Gastroesophageal sphincter (tissue), 4 donors: ENCODE measurements around the gene MAT1A. TPM values are rescaled to one million over a fixed set of nuclear protein-coding genes. Genes with fewer than 3 reads are reported as not detected.

Experiments used
- ATAC-seq: fragments of 150-250 bp; one replicate; pipeline ENCODE4 v1.9.1; 2016; ENCODE audit warnings: mild to moderate bottlenecking, moderate library complexity
- H3K27ac ChIP-seq, 4 donors: fragments of 200-600 bp; sonication (generic) in 3 of 4; 1 replicate in 3 of 4; 2 replicates in 1 of 4; pipeline ENCODE4 v1.5.1; 2016 to 2019
- H3K27me3 ChIP-seq: fragments of 200-600 bp; sonication (generic); one replicate; pipeline ENCODE4 v1.5.1; 2019
- H3K36me3 ChIP-seq, 2 donors: fragments of 200-600 bp; sonication (generic); one replicate each; pipeline ENCODE4 v1.5.1; 2019; ENCODE audit warnings: control low read depth in 1 of 2
- H3K4me1 ChIP-seq, 3 donors: fragments of 200-600 bp; sonication (generic); 1 replicate in 2 of 3; 2 replicates in 1 of 3; pipeline ENCODE4 v1.5.1; 2016 to 2019; ENCODE audit warnings: control low read depth in 2 of 3
- H3K4me3 ChIP-seq, 2 donors: fragments of 200-600 bp; sonication (generic); one replicate each; pipeline ENCODE4 v1.5.1; 2019; ENCODE audit warnings: mild to moderate bottlenecking in 1 of 2, moderate library complexity in 1 of 2
- H3K9me3 ChIP-seq, 3 donors: fragments of 200-600 bp; sonication (generic); one replicate each; pipeline ENCODE4 v1.5.1; 2017 to 2019; ENCODE audit warnings: control low read depth in 2 of 3
- EP300 ChIP-seq: sonication (generic); formaldehyde crosslinking; IDR thresholded peaks from one replicate; pipeline ENCODE4 v1.6.1; 2017; ENCODE audit warnings: antibody characterized with exemption, mild to moderate bottlenecking
- POLR2A ChIP-seq, 2 donors: fragments of 450-650 bp; IDR thresholded peaks; one replicate each; pipeline ENCODE4 v1.6.1; 2017; ENCODE audit warnings: antibody characterized with exemption in 2 of 2, mild to moderate bottlenecking in 2 of 2, moderate library complexity in 1 of 2
- POLR2AphosphoS5 ChIP-seq: sonication (generic); formaldehyde crosslinking; IDR thresholded peaks from one replicate; pipeline ENCODE4 v1.6.1; 2017; ENCODE audit warnings: antibody characterized with exemption
- WGBS, 2 donors: methylation state at CpG; one replicate each; pipeline ENCODE4 v1.1.5; 2018; ENCODE audit warnings: low coverage in 1 of 2; 5-methylcytosine and 5-hydroxymethylcytosine counted together
- total RNA-seq, 4 donors: library from RNA; depleted of rRNA; stranded (reverse); fragments of >200 nt; gene quantifications; one replicate each; pipeline ENCODE4 v1.1.0, GENCODE V29; 2016
- TF ChIP-seq, protein P1 (sequence below), 4 experiments: fragments of 200-600 bp in 2 of 4; fragments of 450-650 bp in 2 of 4; sonication (generic) in 1 of 4; IDR thresholded peaks; one replicate each; pipeline ENCODE4 v1.5.1; 2017 to 2019; ENCODE audit warnings: antibody characterized with exemption in 4 of 4, mild to moderate bottlenecking in 2 of 4, moderate library complexity in 2 of 4

MAT1A gene
- total RNA-seq, 4 donors from 2014 or later: not detected

DNA sequence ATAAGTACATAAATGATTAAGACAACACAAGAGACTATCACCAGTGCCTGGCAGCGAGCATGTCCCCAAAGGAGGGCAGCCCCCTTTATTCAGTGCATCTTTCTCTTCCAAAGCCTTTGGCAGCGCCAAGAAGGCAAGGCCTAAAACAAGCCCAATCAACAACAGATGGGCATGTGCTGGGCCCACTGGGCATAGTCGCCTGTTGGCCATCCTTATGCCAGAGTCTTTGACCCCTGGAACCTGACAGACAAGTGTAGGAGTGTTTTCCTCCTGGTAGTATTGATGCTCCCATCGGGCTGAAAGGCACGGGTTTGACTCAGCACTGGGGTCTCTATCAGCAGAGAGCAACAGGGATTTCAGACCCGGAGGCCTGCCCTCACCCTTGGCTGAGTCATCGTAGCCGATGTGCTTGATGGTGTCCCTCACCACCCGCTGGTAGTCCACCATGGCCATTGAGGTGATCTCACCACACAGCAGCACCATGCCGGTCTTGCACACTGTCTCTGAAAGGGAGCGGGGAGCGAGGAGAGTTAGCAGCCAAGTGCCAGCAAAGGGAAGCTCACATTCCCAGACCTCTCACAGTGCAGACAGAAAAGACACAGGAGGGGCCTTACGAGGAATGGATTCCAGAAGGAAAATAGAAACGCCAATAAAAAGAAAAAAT lies 5.8 kb downstream of the MAT1A start:
- Histone ChIP-seq H3K9me3 (no peaks in the 10 kb centered on the region), H3K36me3 (no peaks in the 10 kb centered on the region), H3K27me3 (no peaks in the 10 kb centered on the region), H3K4me3 (no peak overlapping the region), H3K4me1 (no peaks in the 10 kb centered on the region), H3K27ac (no peak overlapping the region)
- 80 to 91% methylated on average over 6 to 8 of the region's 14 CpGs for WGBS, 2 donors
- ATAC-seq: no peak
- TF ChIP-seq, protein P1, sequence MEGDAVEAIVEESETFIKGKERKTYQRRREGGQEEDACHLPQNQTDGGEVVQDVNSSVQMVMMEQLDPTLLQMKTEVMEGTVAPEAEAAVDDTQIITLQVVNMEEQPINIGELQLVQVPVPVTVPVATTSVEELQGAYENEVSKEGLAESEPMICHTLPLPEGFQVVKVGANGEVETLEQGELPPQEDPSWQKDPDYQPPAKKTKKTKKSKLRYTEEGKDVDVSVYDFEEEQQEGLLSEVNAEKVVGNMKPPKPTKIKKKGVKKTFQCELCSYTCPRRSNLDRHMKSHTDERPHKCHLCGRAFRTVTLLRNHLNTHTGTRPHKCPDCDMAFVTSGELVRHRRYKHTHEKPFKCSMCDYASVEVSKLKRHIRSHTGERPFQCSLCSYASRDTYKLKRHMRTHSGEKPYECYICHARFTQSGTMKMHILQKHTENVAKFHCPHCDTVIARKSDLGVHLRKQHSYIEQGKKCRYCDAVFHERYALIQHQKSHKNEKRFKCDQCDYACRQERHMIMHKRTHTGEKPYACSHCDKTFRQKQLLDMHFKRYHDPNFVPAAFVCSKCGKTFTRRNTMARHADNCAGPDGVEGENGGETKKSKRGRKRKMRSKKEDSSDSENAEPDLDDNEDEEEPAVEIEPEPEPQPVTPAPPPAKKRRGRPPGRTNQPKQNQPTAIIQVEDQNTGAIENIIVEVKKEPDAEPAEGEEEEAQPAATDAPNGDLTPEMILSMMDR (IDR thresholded peaks at IDR 0.05): no peak
- TF ChIP-seq EP300 (no peak), POLR2AphosphoS5 (no peak), POLR2A (IDR thresholded peaks at IDR 0.05) (no peak)

DNA sequence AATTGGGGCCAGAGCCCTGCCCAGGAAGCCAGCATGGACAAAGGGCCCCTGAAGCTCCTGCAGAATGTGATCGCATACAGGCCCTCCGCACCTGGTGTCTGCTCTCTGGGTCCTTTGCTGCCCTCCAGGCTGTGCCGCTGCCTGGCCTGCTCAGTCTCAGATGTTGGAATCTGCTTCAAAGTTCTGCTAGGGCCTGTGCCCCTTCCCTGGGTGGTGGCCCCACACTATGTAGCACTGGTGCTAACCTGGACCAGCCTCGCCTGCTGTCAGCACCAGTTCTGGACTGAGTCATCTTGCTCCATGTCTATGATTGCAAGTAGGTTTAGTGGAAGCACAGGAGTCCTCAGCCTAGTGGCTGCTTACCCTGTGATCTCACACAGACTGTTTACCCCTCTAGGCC lies 6.3 kb downstream of the MAT1A start:
- Histone ChIP-seq H3K36me3 (no peaks in the 10 kb centered on the region), H3K4me1 (no peaks in the 10 kb centered on the region), H3K4me3 (no peak overlapping the region), H3K27me3 (no peaks in the 10 kb centered on the region), H3K9me3 (no peaks in the 10 kb centered on the region), H3K27ac (no peak overlapping the region)
- TF ChIP-seq, protein P1 (IDR thresholded peaks at IDR 0.05): no peak
- no peak for TF ChIP-seq POLR2AphosphoS5
- no peak for TF ChIP-seq POLR2A (IDR thresholded peaks at IDR 0.05)
- TF ChIP-seq EP300: no peak
- ATAC-seq: no peak
- 90% methylated on average over 3 of the region's 4 CpGs; no CpG with 5 or more reads in 1 of the 2 donors for WGBS, 2 donors

DNA sequence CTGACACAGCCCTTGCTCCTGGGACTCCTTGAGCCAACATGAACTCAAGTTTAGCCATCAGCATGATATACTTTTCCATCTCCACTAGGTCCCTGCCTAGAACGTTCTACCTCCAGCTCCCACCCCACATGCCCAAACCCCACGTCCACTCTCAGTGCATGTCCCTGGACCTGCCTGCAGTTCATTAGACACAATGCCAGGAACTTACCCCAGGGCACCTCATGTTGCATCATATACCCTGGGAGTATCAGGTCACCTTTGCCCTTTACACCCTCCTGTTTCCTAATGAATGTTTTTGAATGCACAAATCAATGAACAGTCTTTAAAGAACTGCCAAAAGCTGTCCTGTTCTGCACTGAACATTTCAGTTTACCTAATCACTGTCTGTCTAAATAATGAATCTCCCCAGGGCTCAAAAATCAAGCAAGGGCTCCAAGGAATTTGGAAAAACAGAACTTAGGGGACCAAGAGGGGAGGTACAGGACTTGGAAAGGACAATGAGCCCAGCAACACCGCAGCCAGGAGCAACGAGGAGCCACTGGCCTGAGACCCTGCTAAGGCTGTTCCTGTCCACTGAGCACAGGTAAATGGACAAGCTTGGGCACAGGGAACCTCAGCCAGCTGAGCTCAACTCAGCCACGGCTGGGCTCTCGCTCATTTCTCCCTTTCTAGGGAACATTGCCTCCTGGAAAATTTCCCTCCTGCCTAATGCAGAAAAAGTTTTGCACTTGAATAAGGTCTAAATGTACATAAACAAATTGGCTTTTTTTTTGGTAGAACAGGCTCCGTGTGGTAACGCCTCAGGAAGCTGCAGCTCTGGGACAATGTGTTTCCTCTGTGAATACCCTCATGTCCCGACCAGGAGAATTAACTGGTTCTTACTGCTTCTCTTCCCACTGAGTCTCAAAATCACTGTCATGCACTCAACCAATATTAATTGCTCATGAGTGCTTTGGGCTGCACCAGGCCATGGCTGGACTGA lies 7.4 kb downstream of the MAT1A start:
- ATAC-seq: no peak
- TF ChIP-seq POLR2A (IDR thresholded peaks at IDR 0.05): no peak
- TF ChIP-seq, protein P1 (IDR thresholded peaks at IDR 0.05): no peak
- TF ChIP-seq POLR2AphosphoS5: no peak

DNA sequence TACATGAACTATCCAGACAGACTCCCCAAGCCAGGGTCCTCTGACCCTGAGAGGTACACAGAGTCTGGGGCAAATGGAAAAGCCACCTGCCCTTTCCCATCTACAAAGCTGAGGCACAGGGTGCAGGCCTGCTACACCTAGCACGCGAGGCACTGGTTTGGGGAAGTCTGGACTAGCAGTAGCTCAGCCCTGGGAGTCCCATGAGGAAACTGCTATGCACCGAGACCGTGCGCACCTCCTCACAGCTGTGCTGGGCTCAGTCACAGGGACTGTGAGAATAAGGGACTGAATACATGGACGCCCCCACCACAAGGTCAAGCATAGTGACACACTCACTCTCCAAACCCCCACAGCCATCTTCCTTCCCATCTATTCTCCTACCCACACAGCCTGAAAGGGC lies 8.2 kb downstream of the MAT1A start:
- Histone ChIP-seq H3K27me3 (no peaks in the 10 kb centered on the region), H3K9me3 (no peaks in the 10 kb centered on the region), H3K4me1 (no peaks in the 10 kb centered on the region), H3K27ac (no peak overlapping the region), H3K36me3 (no peaks in the 10 kb centered on the region), H3K4me3 (no peak overlapping the region)
- 73 to 86% methylated on average over 1 to 3 of the region's 6 CpGs for WGBS, 2 donors
- ATAC-seq: no peak
- no peak for TF ChIP-seq EP300
- no peak for TF ChIP-seq POLR2AphosphoS5
- TF ChIP-seq POLR2A (IDR thresholded peaks at IDR 0.05): no peak
- TF ChIP-seq, protein P1 (IDR thresholded peaks at IDR 0.05): no peak

More for the DNA sequence above, 7.4 kb downstream of the MAT1A start:
- H3K27ac ChIP-seq: no peak overlapping the region
- no peak overlapping the region for H3K4me3 ChIP-seq
- no peaks in the 10 kb centered on the region for H3K4me1 ChIP-seq
- H3K9me3 ChIP-seq: no peaks in the 10 kb centered on the region
- no peaks in the 10 kb centered on the region for H3K36me3 ChIP-seq
- no peaks in the 10 kb centered on the region for H3K27me3 ChIP-seq
- WGBS, 2 donors: 66 to 70% methylated on average over 8 to 9 of the region's 9 CpGs
